WERI-Rb-1 (cell line): ENCODE measurements around the gene ABCC1.

Experiments used
- DNase-seq: peaks from one replicate; pipeline ENCODE4 v3.0.0-alpha.2; 2020
- H3K27ac ChIP-seq: fragments of 250-450 bp; sonication (Bioruptor Pico); 2 replicates; pipeline ENCODE4 v1.5.1; 2020; ENCODE audit warnings: mild to moderate bottlenecking, moderate library complexity
- H3K27me3 ChIP-seq: fragments of 250-450 bp; sonication (Bioruptor Pico); 2 replicates; pipeline ENCODE4 v1.5.1; 2021; ENCODE audit warnings: mild to moderate bottlenecking, low read depth, moderate library complexity; ENCODE audit not compliant: insufficient read depth, severe bottlenecking
- H3K36me3 ChIP-seq: fragments of 250-450 bp; sonication (Bioruptor Pico); 2 replicates; pipeline ENCODE4 v1.5.1; 2020; ENCODE audit warnings: mild to moderate bottlenecking, moderate library complexity
- H3K4me3 ChIP-seq: 2 replicates; pipeline ENCODE4 v1.5.1; 2011; ENCODE audit warnings: low read depth, mild to moderate bottlenecking, control low read depth, low read length
- H3K9me3 ChIP-seq: fragments of 250-450 bp; sonication (Bioruptor Pico); 2 replicates; pipeline ENCODE4 v1.5.1; 2021; ENCODE audit warnings: mild to moderate bottlenecking, moderate library complexity; ENCODE audit not compliant: severe bottlenecking
- CTCF ChIP-seq: IDR thresholded peaks from 2 replicates; pipeline ENCODE4 v1.5.1; 2011; ENCODE audit warnings: low read depth, mild to moderate bottlenecking, control low read depth, inconsistent platforms, low read length

The ABCC1 gene

GRCh38 chr16:15961060-15961511 is 11.7 kb downstream of the ABCC1 start:
- no peaks in the 10 kb centered on the region for H3K9me3 ChIP-seq
- no peak for TF ChIP-seq CTCF
- H3K36me3 ChIP-seq = no peaks in the 10 kb centered on the region; the same call in 1 of the 2 replicates
- H3K4me3 ChIP-seq = no peak overlapping the region
- no peak overlapping the region for H3K27ac ChIP-seq
- H3K27me3 ChIP-seq = no peaks in the 10 kb centered on the region
- DNase-seq = no peak

DNA sequence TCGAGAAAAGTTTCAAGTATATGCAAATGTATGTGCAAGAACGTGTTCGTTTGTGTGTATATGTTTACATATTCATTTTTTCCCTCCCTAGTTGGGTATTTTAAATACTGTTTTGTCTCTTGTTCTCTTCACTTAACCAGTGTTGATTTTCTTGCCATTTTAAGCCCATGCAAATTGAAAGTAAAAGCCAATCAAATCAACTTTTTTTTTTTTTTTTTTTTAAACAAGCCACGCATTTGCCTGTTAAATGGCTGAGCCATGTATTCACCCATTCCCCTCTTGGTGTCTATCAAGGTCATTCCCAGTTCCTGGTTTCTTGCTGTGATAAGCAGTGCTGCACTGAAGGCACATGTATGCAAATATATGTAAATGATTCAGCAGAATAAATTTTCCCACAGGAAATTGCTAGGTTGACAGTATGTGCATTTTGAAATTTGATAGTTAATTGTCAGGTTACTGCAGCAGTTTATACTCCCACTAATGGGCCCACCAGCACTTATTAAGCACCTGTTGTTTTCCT is 12.2 kb downstream of the ABCC1 start:
- no peak overlapping the region for H3K27ac ChIP-seq
- H3K9me3 ChIP-seq = no peaks in the 10 kb centered on the region
- H3K36me3 ChIP-seq = no peaks in the 10 kb centered on the region; the same call in 1 of the 2 replicates
- no peak overlapping the region for H3K4me3 ChIP-seq
- no peak for TF ChIP-seq CTCF
- no peaks in the 10 kb centered on the region for H3K27me3 ChIP-seq
- no peak for DNase-seq

DNA sequence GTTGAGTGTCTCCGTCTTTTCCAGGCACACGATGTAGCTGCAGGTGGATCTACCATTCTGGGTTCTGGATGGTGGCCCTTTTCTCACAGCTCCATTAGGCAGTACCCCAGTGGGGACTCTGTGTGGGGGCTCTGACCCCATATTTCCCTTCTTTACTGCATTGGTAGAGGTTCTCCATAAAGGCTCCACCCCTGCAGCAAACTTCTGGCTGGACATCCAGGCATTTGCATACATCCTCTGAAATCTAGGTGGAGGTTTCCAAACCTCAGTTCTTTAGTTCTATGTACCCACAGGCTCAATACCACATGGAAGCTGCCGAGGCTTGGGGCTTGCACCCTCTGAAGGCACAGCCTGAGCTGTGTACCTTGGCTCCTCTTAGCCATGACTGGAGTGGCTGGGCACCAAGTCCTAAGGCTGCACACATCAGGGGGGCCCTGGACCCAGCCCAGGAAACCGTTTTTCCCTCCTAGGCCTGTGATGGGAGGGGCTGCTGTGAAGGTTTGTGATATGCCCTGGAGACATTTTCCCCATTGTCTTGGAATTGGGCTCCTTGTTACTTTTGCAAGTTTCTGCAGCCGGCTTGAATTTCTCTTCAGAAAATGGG is 14.0 kb downstream of the ABCC1 start:
- TF ChIP-seq CTCF = no peak
- H3K4me3 ChIP-seq = no peak overlapping the region
- no peaks in the 10 kb centered on the region for H3K27me3 ChIP-seq
- H3K27ac ChIP-seq = no peak overlapping the region
- DNase-seq = no peak
- H3K36me3 ChIP-seq = no peaks in the 10 kb centered on the region; the same call in 1 of the 2 replicates
- no peaks in the 10 kb centered on the region for H3K9me3 ChIP-seq

GRCh38 chr16:15966420-15966819 is 17.0 kb downstream of the ABCC1 start:
- no peak for TF ChIP-seq CTCF
- no peaks in the 10 kb centered on the region; the same call in 1 of the 2 replicates for H3K36me3 ChIP-seq
- no peak overlapping the region for H3K27ac ChIP-seq
- no peaks in the 10 kb centered on the region for H3K27me3 ChIP-seq
- no peak overlapping the region for H3K4me3 ChIP-seq
- no peaks in the 10 kb centered on the region for H3K9me3 ChIP-seq
- DNase-seq = no peak

- H3K27me3 ChIP-seq = no peaks in the 10 kb centered on the region
- DNase-seq = no peak
- no peaks in the 10 kb centered on the region for H3K9me3 ChIP-seq
- no peak overlapping the region for H3K27ac ChIP-seq
- H3K4me3 ChIP-seq = no peak overlapping the region
- H3K36me3 ChIP-seq = no peaks in the 10 kb centered on the region; the same call in 1 of the 2 replicates
- TF ChIP-seq CTCF = no peak
Observed at GRCh38 chr16:15966836-15967546, 17.6 kb downstream of the ABCC1 start.
